ENCODE results near the gene CEBPA.

Gene CEBPA

GRCh38 chr19:33254245-33254824, 48.0 kb downstream of the CEBPA start:
- in situ Hi-C loops (cut with HindIII; ENCODE audit: low sequenced_read_pairs), result no loop called here

- in situ Hi-C loops (cut with HindIII; ENCODE audit: low sequenced_read_pairs), result no loop called here
Observed at GRCh38 chr19:33252971-33253370, 49.4 kb downstream of the CEBPA start.

- in situ Hi-C loops (cut with HindIII; ENCODE audit: low sequenced_read_pairs), result no loop called here
Observed at GRCh38 chr19:33252418-33252962, 49.8 kb downstream of the CEBPA start.

- in situ Hi-C loops (cut with HindIII; ENCODE audit: low sequenced_read_pairs), result no loop called here
Observed at GRCh38 chr19:33251526-33252090, 50.7 kb downstream of the CEBPA start.

GRCh38 chr19:33251076-33251475, 51.3 kb downstream of the CEBPA start:
- in situ Hi-C loops (cut with HindIII; ENCODE audit: low sequenced_read_pairs), result no loop called here

GRCh38 chr19:33250500-33250899, 51.8 kb downstream of the CEBPA start:
- in situ Hi-C loops (cut with HindIII; ENCODE audit: low sequenced_read_pairs), result no loop called here

Measured in DLD1 (cell line).